ENCODE measurements around the gene BTBD16.
A peak's percentile ranks its signal among the peaks of the same experiment; 100 is the strongest.

BTBD16 gene

DNA sequence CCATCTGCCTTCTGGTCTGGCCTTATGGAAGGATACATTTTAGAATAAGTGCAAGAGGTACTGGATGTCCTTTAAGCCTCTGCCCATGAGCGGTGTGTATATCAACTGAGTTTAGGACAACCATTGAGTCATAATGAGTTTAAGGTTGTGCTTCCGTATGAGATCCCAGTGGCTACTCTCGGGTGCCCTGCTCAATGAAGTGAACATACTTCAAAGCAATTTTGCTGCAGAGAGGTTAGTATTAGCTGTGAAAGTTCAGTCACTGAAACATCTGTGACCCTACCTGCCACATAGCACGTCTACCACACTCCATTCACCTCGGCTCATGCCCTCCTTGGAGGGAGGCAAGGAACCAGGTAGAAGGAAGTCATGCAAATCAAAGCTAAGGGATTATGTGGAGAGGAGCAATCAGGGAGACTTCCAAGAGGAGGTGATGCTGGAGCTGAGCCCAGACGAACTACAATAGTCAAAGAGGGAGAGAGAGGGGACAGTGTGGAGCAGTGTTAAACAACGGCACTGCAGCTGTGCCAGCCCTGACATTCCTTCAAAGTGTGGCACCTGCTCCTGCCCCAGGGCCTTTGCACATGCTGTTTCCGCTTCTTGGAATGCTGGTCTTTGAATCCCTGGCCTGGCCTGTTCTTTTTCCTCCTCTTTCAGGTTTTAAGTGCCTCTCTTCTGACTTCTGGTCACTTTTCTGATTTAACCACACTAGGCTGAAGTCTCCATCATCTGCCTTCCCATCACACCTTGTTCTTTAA lies 25.4 kb downstream of the BTBD16 start:
- DNase-seq: no peak

DNA sequence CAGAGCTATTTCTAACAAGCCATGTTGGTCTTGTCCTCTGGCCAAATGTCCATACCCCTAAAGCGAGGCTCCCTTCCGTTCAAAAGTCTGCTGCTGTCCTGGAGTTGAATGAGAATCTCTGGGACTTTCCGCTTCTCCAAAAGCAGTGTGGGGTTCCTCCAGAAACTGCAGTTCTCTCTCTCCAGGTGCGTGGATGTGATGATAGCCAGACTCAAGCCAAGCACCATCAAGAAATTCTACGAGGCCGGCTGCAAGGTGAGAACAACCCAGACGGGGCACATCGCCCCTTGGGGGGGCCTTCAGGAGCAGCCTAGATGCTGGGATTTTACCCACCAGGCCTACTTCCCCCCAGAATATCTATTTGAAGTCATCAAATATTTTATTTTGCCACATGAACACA lies 26.5 kb downstream of the BTBD16 start:
- DNase-seq: no peak

DNA sequence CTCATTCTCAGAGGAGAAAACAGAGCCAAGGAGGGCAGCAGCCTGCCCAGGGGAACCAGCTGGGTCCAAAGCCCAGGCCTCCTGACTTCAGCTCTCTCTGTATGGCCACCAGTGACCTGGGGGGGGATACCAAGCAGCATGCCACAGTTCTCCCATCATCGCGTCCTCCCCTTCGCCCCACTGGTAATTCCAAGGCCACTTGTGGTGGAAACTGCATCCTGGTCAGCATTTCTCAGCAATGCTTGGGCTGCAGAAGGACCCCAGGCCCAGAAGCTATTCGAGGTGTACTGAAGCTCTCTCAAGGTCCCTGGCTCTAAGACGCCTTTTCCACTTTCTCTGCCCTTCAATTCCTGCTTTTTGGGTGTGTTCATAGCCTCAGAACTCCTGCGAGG lies 27.1 kb downstream of the BTBD16 start:
- DNase-seq: no peak

DNA sequence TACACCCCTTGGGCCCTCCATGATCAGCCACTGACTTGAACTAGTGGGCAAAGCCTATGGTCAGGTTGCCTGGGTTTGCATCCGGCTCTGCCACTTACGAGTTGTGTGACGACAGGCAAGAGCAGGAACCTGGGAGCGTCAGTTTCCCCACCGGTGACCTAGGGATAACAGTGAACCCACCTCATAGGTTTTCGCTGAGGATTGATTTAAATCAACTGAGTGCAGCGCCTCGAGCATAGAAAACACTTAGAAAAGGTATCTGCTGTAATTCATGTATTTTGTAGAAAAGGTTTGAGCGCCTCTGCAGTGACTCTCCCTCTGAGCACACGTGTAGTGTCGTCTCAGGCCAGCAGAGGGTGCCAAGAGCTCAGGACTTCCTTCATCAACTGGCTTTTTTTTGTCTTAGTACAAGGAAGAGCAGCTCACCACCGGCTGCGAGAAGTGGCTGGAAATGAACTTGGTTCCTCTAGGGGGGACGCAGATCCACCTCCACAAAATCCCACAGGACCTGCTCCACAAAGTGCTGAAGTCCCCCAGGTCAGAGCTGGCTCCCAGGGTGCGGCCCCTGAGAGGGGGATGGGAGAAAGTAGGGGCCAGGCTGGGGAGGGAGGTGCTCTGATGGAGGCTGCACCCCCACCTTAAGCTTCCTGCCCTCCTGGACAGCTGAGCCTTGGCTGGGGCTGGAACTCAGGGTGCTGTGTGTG lies 27.7 kb downstream of the BTBD16 start:
- DNase-seq: peak; percentile 49

GRCh38 chr10:122299423-122300075 lies 28.5 kb downstream of the BTBD16 start:
- DNase-seq: no peak

- no peak for DNase-seq
Observed at GRCh38 chr10:122301055-122301810, 30.1 kb downstream of the BTBD16 start.

GRCh38 chr10:122301811-122302115 lies 30.7 kb downstream of the BTBD16 start:
- no peak for DNase-seq

DNA sequence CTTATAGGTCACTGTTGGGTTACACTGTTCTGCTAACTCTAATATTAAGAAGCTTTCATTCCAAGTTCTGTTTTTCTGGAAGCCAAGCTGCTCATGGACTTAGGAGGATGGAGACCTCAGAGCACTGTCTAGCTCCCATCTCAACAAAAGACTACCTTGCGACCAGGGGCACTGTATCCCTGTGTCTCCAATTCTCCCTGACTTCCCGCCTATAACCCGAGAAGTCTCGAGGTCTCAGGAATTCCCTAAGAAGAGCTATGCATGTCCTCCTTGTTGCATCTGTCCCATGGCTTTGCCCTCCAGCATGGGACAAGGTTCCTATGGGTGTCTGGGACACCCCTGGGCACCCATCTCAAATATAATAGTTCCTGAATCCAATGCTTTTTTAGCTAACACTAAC lies 31.2 kb downstream of the BTBD16 start:
- DNase-seq: no peak

DNA sequence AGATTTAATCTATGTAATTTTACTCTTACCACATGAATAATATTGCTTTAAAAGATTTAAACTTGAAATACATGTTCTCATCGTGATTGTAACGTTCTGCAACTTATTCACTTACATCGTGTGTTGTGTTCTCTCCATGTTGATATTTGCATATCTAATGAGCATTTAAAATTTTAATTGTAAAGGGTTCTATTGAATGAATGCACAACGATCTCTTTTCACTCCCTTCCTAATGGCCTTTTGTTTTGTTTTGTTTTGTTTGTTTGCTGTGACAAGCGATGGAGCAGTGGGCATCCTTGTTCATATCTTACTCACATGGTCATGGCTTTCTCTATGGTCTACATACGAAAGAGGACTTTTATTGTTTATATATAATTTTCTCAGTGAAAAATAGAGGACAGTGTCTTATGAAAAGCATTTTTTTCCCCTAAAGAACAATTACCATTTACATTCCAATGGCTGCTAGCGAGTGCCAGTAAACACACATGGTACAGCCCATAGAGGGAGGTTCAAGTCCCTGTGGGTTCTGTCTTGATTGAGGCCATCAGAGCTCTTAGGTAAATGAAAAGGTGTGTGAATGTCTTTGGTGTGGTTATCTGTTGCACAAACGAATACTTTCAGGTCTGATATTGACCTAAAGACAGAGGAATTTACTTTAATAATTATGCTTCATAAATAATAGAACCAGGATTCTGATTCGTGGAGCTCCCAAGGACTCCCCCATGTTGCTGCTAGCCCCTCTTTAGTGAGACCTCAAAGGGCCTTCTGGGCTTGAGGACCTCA lies 32.4 kb downstream of the BTBD16 start:
- no peak for DNase-seq

DNA sequence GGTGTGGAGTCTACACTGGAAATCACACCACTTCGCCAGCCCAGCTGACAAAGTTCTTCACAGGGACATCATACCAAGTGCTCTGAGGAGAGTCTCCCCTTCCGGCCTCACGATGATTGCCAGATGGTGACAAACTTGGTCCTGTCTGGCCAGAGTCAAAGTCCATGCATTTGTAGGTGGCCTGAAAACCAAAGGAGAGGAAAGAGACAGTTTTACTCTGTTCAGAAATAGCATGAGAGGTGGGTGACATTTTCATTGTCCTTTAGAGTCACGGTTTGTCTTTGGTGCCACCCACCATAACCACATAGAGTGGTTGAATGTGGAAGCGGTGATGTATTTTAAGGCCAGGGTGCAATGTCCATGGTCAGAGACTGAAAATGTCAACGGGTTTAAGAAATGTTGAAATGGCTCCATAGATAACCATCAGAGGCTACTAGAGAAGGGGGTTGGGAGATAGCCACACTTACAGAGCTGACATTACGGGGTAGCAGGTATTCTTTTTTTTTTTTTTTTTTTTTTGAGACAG lies 33.0 kb downstream of the BTBD16 start:
- no peak for DNase-seq

- no peak for DNase-seq
Observed at GRCh38 chr10:122306282-122306681, 35.2 kb downstream of the BTBD16 start.

DNA sequence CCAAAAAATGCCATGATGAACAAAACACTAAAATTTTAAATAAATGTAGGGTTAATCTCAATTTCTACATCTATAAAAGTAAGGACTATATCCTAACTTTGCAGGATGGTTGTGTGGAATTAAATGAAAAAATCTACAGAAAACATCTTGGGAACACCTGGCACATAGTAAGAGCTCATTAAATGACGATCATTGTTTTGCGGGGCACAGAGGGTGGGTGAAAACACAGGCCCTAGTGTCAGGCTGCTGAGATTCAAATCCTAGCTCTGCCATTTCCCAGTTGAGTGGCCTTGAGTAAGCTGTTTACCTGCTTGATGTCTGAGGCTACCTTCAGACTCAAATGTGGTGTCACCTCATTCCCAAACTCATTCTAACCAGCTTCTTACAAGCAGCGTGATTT lies 35.6 kb downstream of the BTBD16 start:
- DNase-seq: no peak

GRCh38 chr10:122307669-122308416 lies 36.7 kb downstream of the BTBD16 start:
- DNase-seq: no peak

GRCh38 chr10:122308417-122309141 lies 37.5 kb downstream of the BTBD16 start:
- DNase-seq: no peak

- no peak for DNase-seq
Observed at GRCh38 chr10:122310311-122311050, 39.4 kb downstream of the BTBD16 start.

GRCh38 chr10:122311051-122311410 lies 39.9 kb downstream of the BTBD16 start:
- DNase-seq: no peak

GRCh38 chr10:122311716-122312115 lies 40.6 kb downstream of the BTBD16 start:
- no peak for DNase-seq

DNA sequence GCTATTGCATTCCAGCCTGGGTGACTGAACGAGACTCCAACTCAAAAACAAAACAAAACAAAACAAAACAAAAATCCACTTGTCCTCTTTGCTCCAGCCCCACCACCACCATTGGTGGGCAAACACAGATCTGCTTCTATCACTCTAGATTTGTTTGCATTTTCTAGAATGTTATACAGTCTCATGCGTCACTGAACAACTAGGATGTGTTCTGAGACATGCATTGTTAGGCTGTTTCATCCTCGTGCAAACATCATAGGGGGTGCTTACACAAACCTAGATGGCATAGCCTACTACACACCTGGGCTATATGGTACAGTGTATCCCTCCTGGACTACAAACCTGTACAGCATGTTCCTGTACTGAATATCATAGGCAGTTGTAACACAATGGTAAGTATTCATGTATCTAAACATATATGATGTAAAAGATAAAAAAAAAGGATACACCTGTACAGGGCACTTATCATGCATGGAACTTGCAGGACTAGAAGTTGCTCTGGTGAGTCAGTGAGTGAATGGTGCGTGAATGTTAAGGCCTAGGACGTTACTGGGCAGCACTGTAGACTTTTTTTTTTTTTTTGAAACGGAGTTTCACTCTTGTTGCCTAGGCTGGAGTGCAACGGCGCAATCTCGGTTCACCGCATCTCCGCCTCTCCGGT lies 45.3 kb downstream of the BTBD16 start:
- no peak for DNase-seq

- DNase-seq: no peak
Observed at GRCh38 chr10:122321960-122322359, 50.9 kb downstream of the BTBD16 start.

- DNase-seq: no peak
Observed at GRCh38 chr10:122323189-122323588, 52.1 kb downstream of the BTBD16 start.
